Gastrocnemius medialis (tissue), 4 donors: ENCODE measurements around the gene TAOK1.

Experiments
- CTCF ChIP-seq, 5 experiments: fragments of 450-650 bp in 3 of 5; fragments of 200-600 bp in 2 of 5; sonication (generic) in 2 of 5; IDR thresholded peaks in 4 of 5; conservative IDR thresholded peaks in 1 of 5; 1 replicate in 4 of 5; 2 replicates in 1 of 5; pipeline ENCODE4 v1.5.1; 2016 to 2019; ENCODE audit warnings: antibody characterized with exemption in 5 of 5, mild to moderate bottlenecking in 3 of 5, moderate library complexity in 3 of 5
- POLR2A ChIP-seq, 2 donors: fragments of 450-650 bp; IDR thresholded peaks; one replicate each; pipeline ENCODE4 v1.6.1; 2017; ENCODE audit warnings: antibody characterized with exemption in 2 of 2, mild to moderate bottlenecking in 2 of 2, moderate library complexity in 2 of 2

- no peak for TF ChIP-seq CTCF (IDR thresholded peaks at IDR 0.05 in 4 of 5, conservative IDR thresholded peaks at IDR 0.05 in 1 of 5)
- TF ChIP-seq POLR2A (IDR thresholded peaks at IDR 0.05), result no peak
These were observed 177.1 kb downstream of the TAOK1 start for GRCh38 chr17:29567304-29567553.
